ENCODE results near the gene NLRP11.

DNA sequence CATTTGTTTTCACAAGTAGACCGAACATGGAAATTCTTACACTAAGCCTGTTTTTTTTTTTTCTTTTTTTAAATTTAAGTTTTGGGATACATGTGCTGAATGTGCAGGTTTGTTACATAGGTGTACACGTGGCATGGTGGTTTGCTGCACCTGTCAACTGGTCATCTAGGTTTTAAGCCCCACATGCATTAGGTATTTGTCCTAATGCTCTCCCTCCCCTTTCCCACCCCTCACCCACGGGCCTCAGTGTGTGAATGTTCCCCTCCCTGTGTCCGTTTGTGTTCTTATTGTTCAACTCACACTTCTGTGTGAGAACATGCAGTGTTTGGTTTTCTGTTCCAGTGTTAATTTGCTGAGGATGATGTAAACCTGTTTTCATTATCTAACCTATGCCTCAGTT is 7.1 kb upstream of the NLRP11 start:
- TF ChIP-seq L3MBTL2 (conservative IDR thresholded peaks at IDR 0.05) = no peak
- TF ChIP-seq ZNF384 (IDR thresholded peaks at IDR 0.05) = no peak
- TF ChIP-seq ARNT (IDR thresholded peaks at IDR 0.05) = no peak

All from HEK293T (cell line).